Endodermal cell (in vitro differentiated cells): ENCODE data around the gene CH25H. TPM values are rescaled to one million over a fixed set of nuclear protein-coding genes. Genes with fewer than 3 reads are reported as not detected.

Experiments
- DNase-seq: peaks from one replicate; pipeline ENCODE4 v3.0.0-alpha.2; 2017
- H3K27ac ChIP-seq: 2 replicates; pipeline ENCODE4 v1.5.1; 2013; ENCODE audit warnings: mild to moderate bottlenecking, low read depth, low read length, moderate library complexity
- H3K27me3 ChIP-seq: 2 replicates; pipeline ENCODE4 v1.6.1; 2013; ENCODE audit warnings: mild to moderate bottlenecking, low read length, moderate library complexity; ENCODE audit not compliant: insufficient read depth, control insufficient read depth, poor library complexity, severe bottlenecking
- H3K36me3 ChIP-seq: 2 replicates; pipeline ENCODE4 v1.7.0; 2013; ENCODE audit warnings: mild to moderate bottlenecking, low read length, moderate library complexity; ENCODE audit not compliant: control insufficient read depth, insufficient read depth
- H3K4me1 ChIP-seq: one replicate; pipeline ENCODE4 v1.7.0; 2013; ENCODE audit warnings: low read length; ENCODE audit not compliant: control insufficient read depth, insufficient read depth
- H3K4me3 ChIP-seq: 2 replicates; pipeline ENCODE4 v1.5.1; 2013; ENCODE audit warnings: mild to moderate bottlenecking, low read length, moderate library complexity
- H3K9ac ChIP-seq: 2 replicates; pipeline ENCODE4 v1.6.1; 2013; ENCODE audit warnings: mild to moderate bottlenecking, low read length, moderate library complexity; ENCODE audit not compliant: poor library complexity, severe bottlenecking; ENCODE audit errors: extremely low read depth
- H3K9me3 ChIP-seq: 2 replicates; pipeline ENCODE4 v1.6.1; 2013; ENCODE audit warnings: mild to moderate bottlenecking, low read length, moderate library complexity; ENCODE audit not compliant: control insufficient read depth
- H3K27ac Mint-ChIP-seq: 2 replicates; pipeline ENCODE4 v1.8.0; 2020; ENCODE audit warnings: mixed read lengths
- H3K27me3 Mint-ChIP-seq: 2 replicates; pipeline ENCODE4 v1.8.0; 2021; ENCODE audit warnings: mild to moderate bottlenecking, mixed read lengths; ENCODE audit not compliant: insufficient read depth
- H3K36me3 Mint-ChIP-seq: 2 replicates; pipeline ENCODE4 v1.8.0; 2020; ENCODE audit warnings: low read depth, mixed read lengths
- H3K4me1 Mint-ChIP-seq: 2 replicates; pipeline ENCODE4 v1.8.0; 2020; ENCODE audit warnings: mixed read lengths
- H3K4me3 Mint-ChIP-seq: 2 replicates; pipeline ENCODE4 v1.8.0; 2020; ENCODE audit warnings: mild to moderate bottlenecking, moderate library complexity, mixed read lengths
- H3K9me3 Mint-ChIP-seq: 2 replicates; pipeline ENCODE4 v1.8.0; 2020; ENCODE audit warnings: mild to moderate bottlenecking, mixed read lengths
- CTCF ChIP-seq: fragments of 200-600 bp; sonication (generic); conservative IDR thresholded peaks from 2 replicates; pipeline ENCODE4 v1.5.0; 2021; ENCODE audit warnings: antibody characterized with exemption, mild to moderate bottlenecking
- WGBS, 2 experiments: methylation state at CpG; one replicate each; pipeline versions ENCODE4 v1.1.5 to v1.1.7; 2013; ENCODE audit warnings: missing lambda C conversion rate in 2 of 2, mixed read lengths in 1 of 2; ENCODE audit not compliant: insufficient coverage in 1 of 2, insufficient read length in 1 of 2; 5-methylcytosine and 5-hydroxymethylcytosine counted together
- total RNA-seq, 2 donors: library from RNA; stranded (reverse); fragmentation: NEBNext Ultra II Directional in 1 of 2; extraction: Animal tissue kit (Norgen Biotek cat#: 25700) in 1 of 2; gene quantifications; 2 replicates in 1 of 2; 3 replicates in 1 of 2; pipeline ENCODE4 v1.2.1, GENCODE V29; 2021

CH25H gene
- total RNA-seq, 2 donors from 2014 or later = not detected

GRCh38 chr10:89237849-89238248, 30.7 kb upstream of the CH25H start:
- no peaks in the 10 kb centered on the region for H3K9me3 Mint-ChIP-seq
- H3K27ac Mint-ChIP-seq = no peak overlapping the region
- peaks cover 4% of the 10 kb centered on the region for H3K4me1 ChIP-seq
- H3K9ac ChIP-seq = no peak overlapping the region
- no peak for TF ChIP-seq CTCF
- no peak overlapping the region for H3K27ac ChIP-seq
- no peak overlapping the region for H3K4me3 ChIP-seq
- H3K27me3 ChIP-seq = peaks cover 7% of the 10 kb centered on the region
- no peak overlapping the region for H3K4me3 Mint-ChIP-seq
- H3K27me3 Mint-ChIP-seq = peaks cover 21% of the 10 kb centered on the region
- no peaks in the 10 kb centered on the region for H3K9me3 ChIP-seq
- H3K36me3 Mint-ChIP-seq = peaks cover 4% of the 10 kb centered on the region
- no peaks in the 10 kb centered on the region for H3K36me3 ChIP-seq
- no peak for DNase-seq
- peaks cover 32% of the 10 kb centered on the region for H3K4me1 Mint-ChIP-seq

- peaks cover 4% of the 10 kb centered on the region for H3K4me1 ChIP-seq
- 80 to 96% methylated on average over 1 to 4 of the region's 4 CpGs for WGBS, 2 experiments
- H3K27me3 ChIP-seq = peaks cover 7% of the 10 kb centered on the region
- H3K36me3 Mint-ChIP-seq = peaks cover 4% of the 10 kb centered on the region
- no peak overlapping the region for H3K4me3 Mint-ChIP-seq
- DNase-seq = no peak
- no peaks in the 10 kb centered on the region for H3K36me3 ChIP-seq
- H3K27me3 Mint-ChIP-seq = peaks cover 21% of the 10 kb centered on the region
- no peak for TF ChIP-seq CTCF
- no peak overlapping the region for H3K9ac ChIP-seq
- no peak overlapping the region for H3K27ac Mint-ChIP-seq
- no peaks in the 10 kb centered on the region for H3K9me3 ChIP-seq
- no peaks in the 10 kb centered on the region for H3K9me3 Mint-ChIP-seq
- H3K4me3 ChIP-seq = no peak overlapping the region
- H3K4me1 Mint-ChIP-seq = peaks cover 20% of the 10 kb centered on the region
- H3K27ac ChIP-seq = no peak overlapping the region
Observed at GRCh38 chr10:89236226-89236797, 29.2 kb upstream of the CH25H start.

- Mint-ChIP-seq H3K4me1 (peaks cover 12% of the 10 kb centered on the region), H3K27ac (no peak overlapping the region), H3K27me3 (peaks cover 21% of the 10 kb centered on the region), H3K9me3 (no peaks in the 10 kb centered on the region), H3K4me3 (no peak overlapping the region), H3K36me3 (peaks cover 9% of the 10 kb centered on the region)
- TF ChIP-seq CTCF = no peak
- Histone ChIP-seq H3K27me3 (peaks cover 7% of the 10 kb centered on the region), H3K9me3 (no peaks in the 10 kb centered on the region), H3K9ac (no peak overlapping the region), H3K4me3 (no peak overlapping the region), H3K36me3 (no peaks in the 10 kb centered on the region), H3K27ac (no peak overlapping the region), H3K4me1 (peaks cover 4% of the 10 kb centered on the region)
- DNase-seq = peak; percentile 70
- WGBS, 2 experiments = 61 to 73% methylated on average over 9 to 12 of the region's 12 CpGs
Observed at GRCh38 chr10:89235073-89235798, 28.1 kb upstream of the CH25H start.
